ENCODE measurements around the gene CDH13.

The CDH13 gene

DNA sequence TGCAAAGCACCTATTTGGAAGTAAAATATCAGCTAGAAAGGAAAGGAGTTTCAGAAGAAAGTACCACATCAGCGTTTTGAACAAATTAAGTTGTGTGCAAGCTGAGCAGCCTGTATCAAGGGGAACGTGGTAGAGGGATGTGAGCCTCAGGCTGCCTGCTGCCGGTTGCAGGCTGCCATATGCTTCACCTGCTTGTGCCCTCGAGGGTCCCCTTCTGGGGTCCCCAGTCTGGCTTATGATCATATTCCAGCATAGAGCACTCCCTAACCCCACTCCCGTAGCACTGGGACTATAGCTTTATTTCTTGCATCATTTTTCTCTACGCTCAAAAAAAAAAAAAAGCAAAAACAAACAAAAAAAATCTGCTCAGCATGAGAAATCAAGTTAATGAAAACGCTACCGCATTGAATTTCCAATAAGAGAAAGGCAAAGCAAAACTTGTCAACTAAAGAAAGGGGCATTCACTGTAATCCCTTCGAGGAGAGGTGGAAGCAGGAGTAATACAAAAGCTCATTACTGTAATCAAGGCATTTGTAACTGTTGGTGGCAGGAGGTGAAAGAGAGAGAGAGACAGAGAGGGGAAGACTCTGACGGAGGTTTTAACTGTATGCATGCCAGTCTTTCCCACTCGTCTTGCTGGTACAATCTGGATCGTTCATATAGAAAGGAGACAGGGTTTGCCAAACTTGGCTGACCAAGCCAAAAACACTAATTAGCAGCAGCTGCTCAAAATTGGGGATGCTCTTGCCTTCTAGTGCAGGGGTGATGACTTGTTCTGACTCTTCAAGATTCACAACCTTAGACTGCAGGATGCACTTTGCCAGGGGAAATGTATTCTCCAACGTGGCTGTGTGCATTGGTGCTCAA lies 922.8 kb downstream of the CDH13 start:
- DNase-seq, result no peak

DNA sequence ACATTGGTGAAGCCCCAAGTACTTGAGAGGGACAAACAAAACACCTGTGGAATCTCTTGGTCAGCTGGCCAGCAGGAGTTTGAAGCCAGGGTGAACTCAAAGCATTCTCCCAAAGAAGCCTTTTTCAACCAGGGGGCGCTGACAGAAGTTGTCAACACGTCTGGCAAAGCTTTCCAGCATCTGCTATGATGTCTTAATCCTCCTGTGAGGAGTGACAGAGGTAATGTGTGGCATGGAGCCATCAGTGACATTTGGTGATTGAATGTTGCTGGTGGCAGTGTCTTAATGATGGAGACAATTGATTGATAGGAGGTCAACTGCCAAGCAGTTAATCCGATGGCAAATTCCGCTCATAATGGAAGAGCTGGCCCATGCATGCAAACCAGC lies 923.4 kb downstream of the CDH13 start:
- no peak for DNase-seq

DNA sequence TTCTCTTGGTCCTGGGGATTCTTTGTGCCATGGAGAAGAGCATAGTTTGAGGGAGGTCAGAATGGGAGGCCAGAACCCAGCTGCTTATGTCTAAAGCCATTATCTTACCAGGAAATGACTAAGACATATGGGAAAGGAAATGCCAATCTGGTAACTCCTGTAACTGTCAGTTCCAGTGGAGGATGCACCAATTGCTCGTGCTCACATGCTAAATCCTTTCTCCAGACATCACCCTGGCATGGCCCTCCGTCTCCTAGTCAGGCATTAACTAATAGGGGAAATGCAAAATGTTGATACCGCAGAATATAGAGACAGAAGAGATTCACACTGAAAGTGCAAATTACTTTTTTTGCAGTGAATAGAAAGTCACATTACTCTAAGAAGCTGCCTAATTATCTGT lies 925.5 kb downstream of the CDH13 start:
- no peak for DNase-seq

DNA sequence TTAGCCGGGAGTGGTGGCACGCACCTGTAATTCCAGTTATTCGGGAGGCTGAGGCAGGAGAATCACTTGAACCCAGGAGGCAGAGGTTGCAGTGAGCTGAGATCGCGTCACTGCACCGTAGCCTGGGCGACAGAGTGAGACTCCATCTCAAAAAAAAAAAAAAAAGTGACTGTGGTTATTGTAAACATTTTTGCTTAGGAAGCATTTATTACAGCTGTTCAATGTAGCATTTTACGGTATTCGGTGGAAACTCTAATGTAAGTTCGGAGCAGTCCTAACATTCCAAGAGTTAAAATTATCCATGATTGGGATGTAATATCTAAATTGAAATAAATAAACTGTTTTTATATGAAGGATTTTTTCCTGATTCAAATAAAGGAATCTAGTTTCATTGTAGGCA lies 926.2 kb downstream of the CDH13 start:
- DNase-seq, result no peak

DNA sequence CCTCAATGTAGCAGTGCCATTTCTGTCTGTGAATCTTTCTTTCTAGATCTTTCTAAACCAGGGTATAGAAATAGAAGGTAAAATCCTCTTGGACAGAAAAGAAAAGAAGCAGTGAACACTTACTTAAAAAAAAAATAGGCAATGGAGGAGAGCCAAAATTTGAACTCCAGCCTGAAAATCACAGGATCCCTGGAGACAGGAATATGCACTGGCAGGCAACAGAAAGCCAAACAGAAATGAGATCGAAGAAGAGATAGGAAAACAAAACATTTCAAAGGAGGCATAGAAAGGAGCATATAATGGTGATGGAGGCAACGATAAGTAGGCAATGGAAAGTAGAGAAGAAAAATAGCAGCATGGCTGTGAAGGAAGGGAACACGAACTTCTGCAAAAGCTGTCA lies 927.3 kb downstream of the CDH13 start:
- no peak for DNase-seq

DNA sequence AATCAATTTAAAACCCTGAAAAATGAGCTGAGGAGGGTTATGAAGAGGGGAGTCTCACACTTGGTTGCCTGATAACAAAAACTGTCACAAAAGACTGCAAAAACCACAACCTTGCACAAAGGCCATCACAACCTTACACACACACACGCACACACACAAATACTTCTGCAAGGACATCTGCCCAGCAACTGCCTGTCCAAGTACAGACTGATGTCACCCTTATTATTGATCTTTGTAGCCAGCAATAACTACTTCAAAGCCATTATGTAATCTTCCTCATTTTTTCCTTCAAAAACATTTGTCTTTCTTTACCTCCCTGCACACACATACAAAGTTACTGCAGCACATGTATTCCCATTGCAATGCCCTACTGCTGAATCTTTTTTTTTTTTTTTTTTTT lies 927.8 kb downstream of the CDH13 start:
- no peak for DNase-seq

DNA sequence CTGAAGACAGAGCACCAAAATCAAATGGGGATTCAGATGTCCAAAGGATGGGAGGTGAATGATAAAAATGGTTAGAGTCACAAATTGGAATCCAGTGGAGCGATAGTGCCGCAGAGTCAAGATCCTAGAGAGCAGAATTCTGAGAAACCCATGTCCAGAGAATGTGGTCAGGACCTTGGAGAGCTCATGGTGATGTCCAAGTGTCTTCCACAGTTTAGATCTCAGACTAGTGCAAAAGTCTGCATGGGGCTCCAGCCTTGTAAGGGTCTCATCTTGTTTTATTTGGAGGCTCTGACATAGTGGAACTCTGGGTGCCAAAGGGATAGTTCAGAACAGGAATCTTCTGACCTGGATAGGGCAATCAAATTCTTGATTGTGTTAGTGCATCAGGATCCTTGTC lies 935.1 kb downstream of the CDH13 start:
- DNase-seq, result no peak

DNA sequence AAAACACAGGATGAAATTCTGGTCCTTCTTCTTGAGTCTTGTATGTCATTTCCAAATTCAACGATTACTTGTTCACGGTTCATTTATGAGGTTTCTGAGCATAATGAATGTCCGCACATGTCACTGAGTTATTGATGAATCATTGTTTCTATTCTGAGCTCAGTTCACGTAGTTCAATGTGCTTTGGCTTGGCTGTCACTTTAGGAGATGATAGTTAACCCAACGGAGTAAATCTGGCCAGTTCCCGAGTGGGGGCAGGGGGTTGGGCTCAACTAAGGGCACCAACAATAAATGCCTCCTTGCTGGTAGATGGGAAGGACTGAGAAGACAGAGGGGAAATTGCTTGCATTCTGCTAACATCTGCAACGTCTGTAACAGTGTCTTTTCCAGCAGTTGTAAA lies 941.6 kb downstream of the CDH13 start:
- DNase-seq, result no peak

DNA sequence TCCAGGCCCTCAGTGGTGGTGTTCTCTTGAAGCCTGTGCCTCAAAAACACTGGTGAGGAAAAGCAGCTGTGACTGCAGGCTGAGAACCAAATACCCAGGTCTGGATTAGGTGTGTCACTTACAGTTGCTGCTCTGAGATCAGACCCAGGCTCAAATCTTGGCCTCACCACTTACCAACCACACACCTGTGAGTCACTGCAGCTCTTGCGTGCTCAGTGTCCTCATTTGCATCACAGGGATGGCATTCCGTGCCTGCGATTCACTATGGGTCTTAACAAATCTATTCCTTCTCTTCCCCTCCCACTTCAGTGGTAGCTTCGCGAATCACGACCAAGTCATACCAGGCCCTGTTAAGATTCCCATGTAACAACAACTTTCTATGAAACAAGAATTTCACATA lies 947.6 kb downstream of the CDH13 start:
- no peak for DNase-seq

DNA sequence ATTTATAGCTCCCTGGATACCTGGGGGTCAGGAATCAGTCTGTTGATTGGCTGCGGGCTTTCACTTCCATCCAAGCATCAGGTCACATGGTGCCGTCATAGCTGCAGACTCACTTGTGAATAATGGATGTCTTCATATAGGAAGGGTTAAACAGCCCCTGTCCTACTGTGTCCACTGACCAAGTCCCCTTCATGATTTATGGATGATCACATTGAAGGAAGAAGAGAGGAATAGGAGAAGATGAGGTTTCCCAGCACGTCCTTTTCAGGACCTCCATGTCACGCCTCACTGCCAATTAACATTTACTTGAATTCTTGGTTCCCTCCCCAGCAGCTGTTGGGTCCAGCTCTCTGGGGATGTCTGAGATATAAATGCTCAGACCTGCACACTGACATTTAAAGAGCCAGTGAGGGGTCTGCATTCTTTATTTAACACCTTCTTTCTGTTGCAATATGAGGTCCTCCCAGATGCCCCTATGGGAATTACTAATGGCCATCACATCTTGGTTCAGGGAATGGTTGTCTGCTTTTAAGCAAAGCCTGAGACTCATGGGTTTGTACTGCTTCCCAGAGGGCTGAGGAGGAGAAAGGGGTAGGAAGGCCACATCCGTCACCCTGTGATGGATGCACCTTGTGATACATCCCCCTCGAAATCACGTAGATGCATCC lies 950.4 kb downstream of the CDH13 start:
- DNase-seq, result no peak

DNA sequence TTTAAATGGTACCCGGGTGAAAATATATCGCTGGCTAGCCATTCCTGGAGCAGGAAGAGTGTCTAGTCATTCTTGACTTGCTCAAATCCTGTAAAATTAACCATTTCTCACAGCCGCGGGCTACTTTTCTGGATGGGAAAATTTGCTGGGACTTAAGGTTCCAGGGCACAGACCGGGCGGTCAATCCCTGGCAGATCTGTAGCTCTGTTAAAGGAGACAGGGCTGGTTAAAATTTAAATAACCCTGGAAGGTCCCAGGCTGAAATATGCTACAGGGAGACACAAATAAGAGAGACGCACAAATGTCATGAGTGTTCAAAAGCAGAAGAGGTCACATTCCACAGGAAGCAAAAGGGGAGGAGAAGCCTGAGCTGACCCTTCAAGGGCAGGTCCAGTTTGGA lies 951.4 kb downstream of the CDH13 start:
- no peak for DNase-seq

DNA sequence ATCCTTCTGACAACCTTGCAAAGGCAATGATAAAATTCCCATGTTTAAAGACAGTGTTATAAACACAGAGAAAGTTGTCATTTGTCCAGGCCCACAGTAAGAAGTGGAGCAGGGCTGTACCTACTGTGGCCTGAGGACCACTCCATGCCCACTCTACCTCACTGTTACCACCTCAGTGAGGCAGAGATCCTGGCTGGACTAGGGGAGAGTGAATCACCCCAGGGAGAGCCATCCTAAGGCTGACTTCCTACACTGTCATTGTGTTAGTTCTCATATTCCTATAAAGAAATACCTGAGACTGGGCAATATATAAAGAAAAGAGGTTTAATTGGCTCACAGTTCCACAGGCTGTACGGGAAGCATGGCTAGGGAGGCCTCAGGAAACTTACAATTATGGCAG lies 952.3 kb downstream of the CDH13 start:
- DNase-seq, result no peak

DNA sequence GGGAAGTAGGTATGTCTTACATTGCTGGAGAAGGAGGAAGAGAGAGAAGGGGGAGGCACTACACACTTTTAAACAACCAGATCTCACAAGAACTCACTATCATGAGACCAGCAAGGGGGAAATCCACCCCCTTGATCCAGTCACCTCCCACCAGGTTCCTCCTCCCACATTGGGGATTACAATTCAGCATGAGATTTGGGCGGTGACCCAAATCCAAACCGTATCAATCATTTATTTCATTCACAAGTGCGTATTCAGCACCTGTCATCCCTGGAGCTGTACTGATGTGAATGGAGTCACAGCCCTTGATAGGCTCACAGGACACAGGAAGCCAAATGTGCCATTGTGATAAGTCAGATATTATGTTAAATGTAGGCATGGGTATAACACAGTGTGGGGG lies 952.7 kb downstream of the CDH13 start:
- no peak for DNase-seq

DNA sequence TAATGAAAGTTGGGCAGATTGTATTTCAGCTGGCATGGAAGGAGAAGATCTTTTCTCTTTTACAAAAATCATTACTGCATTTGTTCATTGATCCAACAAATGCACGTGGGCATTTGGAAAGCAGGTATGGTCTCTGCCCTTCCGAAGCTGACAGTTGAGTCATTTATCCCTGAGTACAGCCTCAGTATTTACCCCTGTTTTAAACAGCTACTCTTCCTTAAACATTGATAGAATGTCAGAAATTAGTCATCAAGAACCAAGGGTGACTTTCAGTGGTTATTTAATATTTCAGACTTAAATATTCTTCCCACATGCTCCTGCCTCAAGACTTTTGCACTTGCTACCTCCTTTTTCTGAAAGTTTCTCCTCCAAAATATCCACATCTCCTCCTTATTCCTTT lies 954.3 kb downstream of the CDH13 start:
- no peak for DNase-seq

DNA sequence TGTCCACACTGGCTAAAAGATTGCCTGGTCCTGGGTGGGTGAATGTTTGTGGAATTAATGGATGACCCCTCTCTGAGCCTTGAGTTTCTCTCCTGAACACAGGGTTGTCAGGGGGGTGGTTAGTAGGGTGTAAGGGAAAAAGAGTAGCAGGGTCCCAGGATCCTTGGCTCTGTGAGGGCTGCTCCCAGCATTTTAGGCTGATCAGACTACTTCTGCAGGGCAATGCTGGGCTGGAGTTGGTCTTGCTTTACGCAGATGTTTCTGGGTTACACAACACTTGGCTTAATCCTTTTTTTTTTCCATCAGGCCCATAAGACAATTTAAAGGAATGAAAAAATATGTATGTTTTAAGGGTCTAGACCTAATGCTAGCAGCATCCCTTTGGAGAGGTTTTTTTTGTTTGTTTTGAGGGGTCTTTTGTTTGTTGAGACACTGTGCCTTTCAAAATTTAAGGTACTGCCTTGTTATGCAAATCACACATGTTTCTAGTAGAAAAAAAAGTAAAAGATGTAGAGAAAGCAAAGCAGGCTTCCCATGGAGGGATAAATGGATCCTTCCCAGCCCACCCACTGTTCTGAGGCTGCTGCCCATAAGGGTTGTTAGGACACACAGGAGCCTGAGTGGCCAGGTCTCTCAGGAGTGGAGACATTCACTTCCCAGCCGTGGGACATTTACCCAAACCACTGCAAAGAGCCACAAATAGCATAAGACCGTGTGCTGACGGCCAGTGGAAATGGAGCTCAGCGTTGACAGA lies 955.4 kb downstream of the CDH13 start:
- no peak for DNase-seq

DNA sequence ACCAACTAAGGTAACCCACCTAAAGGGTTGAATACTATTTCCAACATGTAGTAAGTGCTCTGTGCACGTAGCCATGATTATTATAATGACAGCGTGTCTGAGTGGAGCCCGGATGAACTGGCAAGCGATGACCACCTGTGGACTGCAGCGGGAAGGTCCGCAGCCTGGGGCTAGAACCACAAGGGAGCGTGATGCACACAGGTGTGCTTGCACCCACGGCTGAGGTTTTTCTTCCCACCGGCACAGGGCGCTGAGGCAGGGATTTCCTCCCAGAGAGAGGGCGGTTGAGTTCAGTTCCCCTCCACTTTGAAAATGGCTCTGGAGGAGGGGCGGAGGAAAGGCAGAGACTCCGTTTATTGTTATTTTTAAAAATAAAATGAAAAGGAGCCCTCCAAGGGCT lies 959.3 kb downstream of the CDH13 start:
- DNase-seq, result no peak

DNA sequence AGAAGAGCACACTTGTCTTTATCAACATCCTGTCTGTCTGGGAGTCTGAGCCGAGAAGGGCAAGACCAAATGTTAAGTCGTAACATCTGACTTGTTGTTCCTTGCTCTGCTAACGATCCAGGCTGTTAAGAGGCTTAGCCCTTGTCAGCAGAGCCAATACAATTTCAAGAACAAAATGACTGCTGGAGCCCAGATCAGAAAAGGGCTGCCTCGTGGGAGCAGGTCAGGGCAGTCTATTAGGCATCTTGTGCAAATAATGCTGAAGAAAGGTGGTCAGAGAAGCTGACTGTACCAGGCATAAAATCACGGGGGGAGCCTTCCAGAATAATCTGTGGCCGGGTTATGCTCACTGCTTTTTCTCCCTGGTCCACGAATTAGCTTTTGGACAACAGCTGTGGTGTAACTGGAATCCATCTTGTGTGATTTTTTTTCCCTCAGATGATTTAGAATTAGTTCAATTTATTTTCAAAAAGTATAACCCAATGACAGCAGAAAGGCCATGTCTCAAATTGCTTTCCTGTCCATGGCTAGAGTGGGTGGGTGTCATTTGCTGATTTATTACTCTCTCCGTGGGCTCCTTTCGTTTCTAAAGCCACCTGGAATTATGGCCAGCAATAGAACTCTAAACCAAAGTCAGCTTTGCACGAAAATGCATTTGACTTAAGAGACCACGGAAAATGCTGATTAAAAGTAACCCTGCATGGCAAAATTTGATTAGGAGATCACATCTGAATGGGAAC lies 959.9 kb downstream of the CDH13 start:
- no peak for DNase-seq

DNA sequence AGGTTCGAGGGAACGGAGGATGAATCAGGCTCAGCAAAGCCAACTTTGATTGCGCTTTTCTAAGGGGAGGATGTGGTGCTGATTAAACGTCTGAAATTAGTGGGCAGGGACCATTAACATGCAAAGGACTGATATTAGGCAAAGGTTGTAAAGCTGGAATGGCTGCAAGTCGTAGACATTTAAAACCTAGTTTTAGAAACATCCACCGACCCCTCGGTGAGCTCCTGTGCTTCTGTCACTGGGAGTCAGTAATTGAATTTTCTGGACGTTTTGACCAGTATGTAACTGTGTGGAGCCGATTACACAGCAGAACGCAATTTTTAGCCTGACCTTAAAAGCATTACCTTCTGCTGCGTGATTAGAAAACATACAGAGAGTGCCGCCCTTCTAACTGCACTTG lies 960.4 kb downstream of the CDH13 start:
- no peak for DNase-seq

DNA sequence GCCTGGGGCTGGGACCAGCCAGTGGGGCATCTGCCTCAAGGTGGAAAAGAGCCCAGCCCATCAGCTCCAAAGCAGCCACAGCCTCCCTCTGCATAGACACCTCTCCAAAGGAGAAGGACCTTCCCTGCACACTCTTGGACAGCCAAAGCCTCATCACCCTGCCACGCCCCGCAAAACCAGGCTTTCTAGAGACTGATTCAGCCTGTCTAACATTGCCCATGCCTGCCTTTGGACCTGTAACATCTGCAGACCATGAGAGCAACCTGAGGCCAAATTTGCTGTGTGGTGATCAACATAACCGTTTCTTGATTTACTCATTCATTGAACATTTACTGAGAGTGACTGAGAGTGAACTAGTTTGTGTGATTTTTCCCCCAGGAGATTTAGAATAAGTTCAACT lies 961.3 kb downstream of the CDH13 start:
- no peak for DNase-seq

DNA sequence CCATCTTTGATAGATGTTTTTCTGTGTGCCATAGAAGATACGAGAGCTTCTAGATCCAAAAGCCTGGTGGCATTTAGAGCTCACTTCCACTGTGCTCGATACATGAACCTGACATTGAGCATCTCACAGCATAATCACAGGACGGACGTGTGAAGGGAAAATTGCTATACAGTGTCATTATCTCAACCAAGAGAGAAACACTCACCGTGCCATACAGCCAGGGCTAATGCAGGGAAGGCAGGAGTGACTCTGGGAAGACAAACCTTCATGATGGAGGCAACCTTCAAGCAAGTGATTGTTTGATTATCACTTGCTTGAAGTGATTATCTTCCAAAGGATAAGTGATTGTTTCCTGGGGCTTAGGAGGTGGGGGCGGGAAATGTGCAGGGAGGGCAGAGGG lies 962.8 kb downstream of the CDH13 start:
- DNase-seq, result no peak

DNA sequence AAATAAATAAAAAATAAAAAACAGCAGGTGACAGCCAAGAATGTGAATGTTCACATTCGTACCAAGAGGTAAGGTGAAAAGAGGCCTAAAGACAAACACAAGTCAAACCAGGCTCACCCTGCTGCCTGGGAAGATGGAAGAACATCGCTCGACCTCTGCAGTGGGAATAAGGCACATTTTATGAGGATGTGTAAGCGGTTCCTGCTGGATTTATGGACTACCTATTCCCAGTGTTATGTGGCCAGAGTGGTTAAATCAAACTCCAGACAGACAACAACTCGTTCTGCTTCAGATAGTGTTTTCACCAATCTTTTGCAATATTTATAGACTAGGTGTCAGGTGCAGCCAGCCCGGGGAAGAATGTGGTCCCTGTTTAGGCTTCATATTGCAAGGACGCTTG lies 966.0 kb downstream of the CDH13 start:
- DNase-seq, result no peak

DNA sequence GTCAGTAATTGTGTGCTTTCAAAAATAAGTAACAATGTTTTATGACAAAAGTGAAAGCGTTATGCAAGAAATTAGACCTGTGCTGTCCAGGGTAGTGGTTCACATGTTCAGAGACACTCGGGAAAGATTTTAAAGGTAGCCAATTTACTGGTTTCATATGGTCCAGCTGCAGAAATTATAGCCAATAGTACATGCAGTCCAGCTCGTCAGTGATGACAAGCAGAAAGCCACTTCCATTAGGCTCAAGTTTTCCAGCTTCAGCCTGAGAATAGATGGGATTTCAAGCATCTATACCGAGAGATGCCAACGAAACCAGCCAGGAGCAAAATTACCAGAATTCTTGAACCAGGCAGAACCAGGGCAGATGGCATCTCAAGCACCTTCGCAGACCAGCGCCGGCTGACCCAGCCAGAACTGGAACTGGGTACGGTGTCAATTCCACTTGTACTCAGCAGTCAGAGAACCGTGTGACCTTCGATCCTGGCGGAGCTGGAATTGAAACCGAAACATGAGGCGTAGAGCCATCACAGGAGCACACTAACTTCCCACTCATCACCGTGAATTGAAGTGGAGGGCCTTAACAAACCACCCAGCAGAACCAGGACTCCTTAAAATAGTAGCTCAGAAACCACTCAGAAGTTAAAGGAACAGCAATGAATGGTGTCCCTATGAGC lies 973.2 kb downstream of the CDH13 start:
- no peak for DNase-seq
